HepG2 (cell line): ENCODE data around the gene PIP5KL1. TPM values are rescaled to one million over a fixed set of nuclear protein-coding genes. Genes with fewer than 3 reads are reported as not detected.

Experiments
- ADNP ChIP-seq: sonication (generic); formaldehyde crosslinking; IDR thresholded peaks from 2 replicates; pipeline ENCODE4 v1.4.0; 2020; ENCODE audit warnings: missing genetic modification reagents
- DNMT3B ChIP-seq: conservative IDR thresholded peaks from 2 replicates; pipeline ENCODE4 v1.6.1; 2016; ENCODE audit warnings: missing biosample characterization, control low read depth
- ETV6 ChIP-seq: sonication (generic); formaldehyde crosslinking; conservative IDR thresholded peaks from 2 replicates; pipeline ENCODE4 v1.4.0; 2020; ENCODE audit warnings: missing genetic modification reagents
- MBD4 ChIP-seq: IDR thresholded peaks from 2 replicates; pipeline ENCODE4 v1.6.1; 2012; ENCODE audit warnings: low read length, inconsistent platforms, borderline replicate concordance
- NR2C2 ChIP-seq: sonication (generic); formaldehyde crosslinking; IDR thresholded peaks from 2 replicates; pipeline ENCODE4 v1.4.0; 2020; ENCODE audit warnings: missing genetic modification reagents, mild to moderate bottlenecking, moderate library complexity, borderline replicate concordance
- PLRG1 ChIP-seq: fragments of 450-650 bp; conservative IDR thresholded peaks from 2 replicates; pipeline ENCODE4 v1.6.1; 2016
- POLR2A ChIP-seq, 2 experiments: IDR thresholded peaks; 2 replicates each; pipeline ENCODE4 v1.6.1; 2011; ENCODE audit warnings: low read depth in 2 of 2, low read length in 2 of 2, mild to moderate bottlenecking in 1 of 2, moderate library complexity in 1 of 2; ENCODE audit not compliant: insufficient read depth in 1 of 2
- RCOR2 ChIP-seq: IDR thresholded peaks from 2 replicates; pipeline ENCODE4 v1.6.1; 2016; ENCODE audit warnings: missing biosample characterization, missing genetic modification reagents
- REL ChIP-seq: sonication (generic); formaldehyde crosslinking; conservative IDR thresholded peaks from 2 replicates; pipeline ENCODE4 v1.8.0; 2022; ENCODE audit warnings: mild to moderate bottlenecking, missing genetic modification reagents, moderate library complexity
- RFX1 ChIP-seq: fragments of 450-650 bp; IDR thresholded peaks from 2 replicates; pipeline ENCODE4 v1.6.1; 2017
- SKI ChIP-seq: fragments of 450-650 bp; IDR thresholded peaks from one replicate; pipeline ENCODE4 v1.6.1; 2018; ENCODE audit warnings: mild to moderate bottlenecking; ENCODE audit not compliant: partially characterized antibody
- SNRNP70 ChIP-seq: fragments of 200-400 bp; formaldehyde crosslinking; IDR thresholded peaks from 2 replicates; pipeline ENCODE4 v1.6.1; 2017; ENCODE audit warnings: mild to moderate bottlenecking, low read depth, low read length, moderate library complexity
- TBX2 ChIP-seq: sonication (generic); formaldehyde crosslinking; IDR thresholded peaks from 2 replicates; pipeline ENCODE4 v1.5.0; 2020; ENCODE audit warnings: missing genetic modification reagents, mild to moderate bottlenecking, borderline replicate concordance
- ZBTB4 ChIP-seq: sonication (generic); formaldehyde crosslinking; IDR thresholded peaks from 2 replicates; pipeline ENCODE4 v1.4.0; 2020; ENCODE audit warnings: missing genetic modification reagents, mild to moderate bottlenecking, borderline replicate concordance
- ZEB1 ChIP-seq: IDR thresholded peaks from 2 replicates; pipeline ENCODE4 v1.6.1; 2012; ENCODE audit warnings: mild to moderate bottlenecking, low read depth, inconsistent platforms; ENCODE audit not compliant: insufficient replicate concordance
- ZNF207 ChIP-seq: fragments of 450-650 bp; IDR thresholded peaks from 2 replicates; pipeline ENCODE4 v1.6.1; 2016; ENCODE audit warnings: antibody characterized with exemption, borderline replicate concordance
- ZNF350 ChIP-seq: sonication (generic); formaldehyde crosslinking; IDR thresholded peaks from 2 replicates; pipeline ENCODE4 v1.4.0; 2020; ENCODE audit warnings: mild to moderate bottlenecking, low read depth, missing genetic modification reagents, borderline replicate concordance
- ZNF543 ChIP-seq: sonication (generic); formaldehyde crosslinking; IDR thresholded peaks from 2 replicates; pipeline ENCODE4 v1.4.0; 2020; ENCODE audit warnings: mild to moderate bottlenecking, missing genetic modification reagents
- ZNF7 ChIP-seq: IDR thresholded peaks from 2 replicates; pipeline ENCODE4 v1.6.1; 2016; ENCODE audit warnings: missing biosample characterization, missing genetic modification reagents
- ZNF850 ChIP-seq: sonication (generic); formaldehyde crosslinking; conservative IDR thresholded peaks from 2 replicates; pipeline ENCODE4 v1.9.0; 2021; ENCODE audit warnings: mild to moderate bottlenecking, missing genetic modification reagents
- polyA plus RNA-seq, 8 experiments: library from polyadenylated mRNA; depleted of rRNA in 3 of 8; stranded (reverse) in 7 of 8; unstranded in 1 of 8; fragments of >200 nt; fragmentation: Illumina TruSeq in 4 of 8; extraction: Trizol in 4 of 8; gene quantifications; 2 replicates each; pipeline versions ENCODE4 v1.2.1 to v1.2.3, GENCODE V29; 2011 to 2016; ENCODE audit warnings: low read depth in 4 of 8, missing spikeins in 1 of 8, mixed read lengths in 1 of 8; ENCODE audit not compliant: insufficient read depth in 1 of 8
- total RNA-seq, 5 experiments: library from RNA; depleted of rRNA; stranded (reverse); fragments of >200 nt; fragmentation: Illumina TruSeq; extraction: Trizol; gene quantifications; 2 replicates each; pipeline ENCODE4 v1.2.3, GENCODE V29; 2016; ENCODE audit warnings: low read depth in 1 of 5
- TF ChIP-seq, protein P1 (sequence below): sonication (generic); formaldehyde crosslinking; IDR thresholded peaks from 2 replicates; pipeline ENCODE4 v1.4.0; 2020; ENCODE audit warnings: missing genetic modification reagents
- TF ChIP-seq, protein P2 (sequence below): sonication (generic); formaldehyde crosslinking; IDR thresholded peaks from 2 replicates; pipeline ENCODE4 v1.4.0; 2020; ENCODE audit warnings: missing genetic modification reagents

Gene PIP5KL1
- total and polyA plus RNA-seq, 2 of the 13 experiments (the other 11 are each of a cell fraction or from before 2014, with no cell fraction given) = 0.20 to 0.49 TPM

GRCh38 chr9:127937388-127938297, 7.1 kb upstream of the PIP5KL1 start, which contains the start of gene DPM2 (continued):
- TF ChIP-seq, protein P1, sequence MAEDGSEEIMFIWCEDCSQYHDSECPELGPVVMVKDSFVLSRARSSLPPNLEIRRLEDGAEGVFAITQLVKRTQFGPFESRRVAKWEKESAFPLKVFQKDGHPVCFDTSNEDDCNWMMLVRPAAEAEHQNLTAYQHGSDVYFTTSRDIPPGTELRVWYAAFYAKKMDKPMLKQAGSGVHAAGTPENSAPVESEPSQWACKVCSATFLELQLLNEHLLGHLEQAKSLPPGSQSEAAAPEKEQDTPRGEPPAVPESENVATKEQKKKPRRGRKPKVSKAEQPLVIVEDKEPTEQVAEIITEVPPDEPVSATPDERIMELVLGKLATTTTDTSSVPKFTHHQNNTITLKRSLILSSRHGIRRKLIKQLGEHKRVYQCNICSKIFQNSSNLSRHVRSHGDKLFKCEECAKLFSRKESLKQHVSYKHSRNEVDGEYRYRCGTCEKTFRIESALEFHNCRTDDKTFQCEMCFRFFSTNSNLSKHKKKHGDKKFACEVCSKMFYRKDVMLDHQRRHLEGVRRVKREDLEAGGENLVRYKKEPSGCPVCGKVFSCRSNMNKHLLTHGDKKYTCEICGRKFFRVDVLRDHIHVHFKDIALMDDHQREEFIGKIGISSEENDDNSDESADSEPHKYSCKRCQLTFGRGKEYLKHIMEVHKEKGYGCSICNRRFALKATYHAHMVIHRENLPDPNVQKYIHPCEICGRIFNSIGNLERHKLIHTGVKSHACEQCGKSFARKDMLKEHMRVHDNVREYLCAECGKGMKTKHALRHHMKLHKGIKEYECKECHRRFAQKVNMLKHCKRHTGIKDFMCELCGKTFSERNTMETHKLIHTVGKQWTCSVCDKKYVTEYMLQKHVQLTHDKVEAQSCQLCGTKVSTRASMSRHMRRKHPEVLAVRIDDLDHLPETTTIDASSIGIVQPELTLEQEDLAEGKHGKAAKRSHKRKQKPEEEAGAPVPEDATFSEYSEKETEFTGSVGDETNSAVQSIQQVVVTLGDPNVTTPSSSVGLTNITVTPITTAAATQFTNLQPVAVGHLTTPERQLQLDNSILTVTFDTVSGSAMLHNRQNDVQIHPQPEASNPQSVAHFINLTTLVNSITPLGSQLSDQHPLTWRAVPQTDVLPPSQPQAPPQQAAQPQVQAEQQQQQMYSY (CRISPR knock-in tag) = no peak
- TF ChIP-seq TBX2 (peak; percentile 14; the same call in 1 of the 2 replicates), SKI (no peak), ZEB1 (no peak), POLR2A (IDR thresholded peaks at IDR 0.05; ENCODE audit: insufficient read depth in 1 of 2, low read depth in 2 of 2, low read length in 2 of 2) (peak; percentile 50 to 71), DNMT3B (no peak), RCOR2 (no peak), ZNF850 (no peak), REL (no peak), PLRG1 (no peak), ZNF350 (CRISPR knock-in tag) (peak; percentile 45; the same call in 1 of the 2 replicates), ZNF543 (no peak), RFX1 (no peak), ZBTB4 (CRISPR knock-in tag) (0 out of 2 replicates have a peak, but pooled peaks have one; percentile 65), SNRNP70 (no peak), ETV6 (peak; percentile 85), ZNF207 (no peak), ADNP (CRISPR knock-in tag) (no peak), MBD4 (no peak), ZNF7 (CRISPR knock-in tag) (no peak), NR2C2 (CRISPR knock-in tag) (peak; percentile 93)
- TF ChIP-seq, protein P2, sequence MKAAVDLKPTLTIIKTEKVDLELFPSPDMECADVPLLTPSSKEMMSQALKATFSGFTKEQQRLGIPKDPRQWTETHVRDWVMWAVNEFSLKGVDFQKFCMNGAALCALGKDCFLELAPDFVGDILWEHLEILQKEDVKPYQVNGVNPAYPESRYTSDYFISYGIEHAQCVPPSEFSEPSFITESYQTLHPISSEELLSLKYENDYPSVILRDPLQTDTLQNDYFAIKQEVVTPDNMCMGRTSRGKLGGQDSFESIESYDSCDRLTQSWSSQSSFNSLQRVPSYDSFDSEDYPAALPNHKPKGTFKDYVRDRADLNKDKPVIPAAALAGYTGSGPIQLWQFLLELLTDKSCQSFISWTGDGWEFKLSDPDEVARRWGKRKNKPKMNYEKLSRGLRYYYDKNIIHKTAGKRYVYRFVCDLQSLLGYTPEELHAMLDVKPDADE = no peak
